ENCODE results near the gene RAPGEF5. TPM values are rescaled to one million over a fixed set of nuclear protein-coding genes. Genes with fewer than 3 reads are reported as not detected.

RAPGEF5 gene
- total RNA-seq, 1 experiment from 2014 or later = 13.3 TPM

DNA sequence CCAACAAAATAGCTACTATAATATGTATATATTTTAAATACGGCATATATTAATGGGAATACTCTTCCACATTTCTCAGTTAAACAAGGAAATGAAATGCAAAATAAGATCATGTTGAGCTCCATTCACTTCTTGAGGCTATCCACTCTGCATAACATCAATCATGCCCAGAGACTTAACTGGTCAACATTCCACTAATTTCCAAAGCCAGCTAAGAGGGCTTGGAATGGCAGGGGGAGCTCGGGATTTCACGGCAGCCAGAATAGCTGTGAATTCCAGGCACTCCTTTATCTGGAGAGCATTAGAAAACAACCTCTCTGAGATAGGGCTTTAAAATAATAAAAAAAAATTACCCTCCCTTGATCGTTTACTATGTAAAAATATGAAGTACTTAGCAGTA lies 216.4 kb downstream of the RAPGEF5 start:
- no peak for DNase-seq
- H3K4me1 Mint-ChIP-seq = peaks cover 39 to 42% of the 10 kb centered on the region in 2 experiments

More for the DNA sequence above, 216.4 kb downstream of the RAPGEF5 start:
- no peak overlapping the region for H3K56ac ChIP-seq (ENCODE audit: insufficient read length, low read depth, low read length)
- no peak overlapping the region for H2BK15ac ChIP-seq (ENCODE audit: low read depth, low read length)
- no peak overlapping the region for H2AK5ac ChIP-seq (ENCODE audit: insufficient read length, low read length)
- H4K8ac ChIP-seq (replicated peaks; ENCODE audit: insufficient read length, low read depth, low read length) = no peak overlapping the region
- no CpG with 5 or more reads among the region's 4 CpGs for WGBS (ENCODE audit: extremely low coverage, insufficient read length, low lambda C conversion rate)
- H3T11ph ChIP-seq (ENCODE audit: low read length) = no peak overlapping the region
- H4K91ac ChIP-seq (ENCODE audit: insufficient read length, low read depth, low read length) = no peak overlapping the region
- H3K14ac ChIP-seq (ENCODE audit: insufficient read depth, low read length) = no peak overlapping the region
- TF ChIP-seq, protein P1, sequence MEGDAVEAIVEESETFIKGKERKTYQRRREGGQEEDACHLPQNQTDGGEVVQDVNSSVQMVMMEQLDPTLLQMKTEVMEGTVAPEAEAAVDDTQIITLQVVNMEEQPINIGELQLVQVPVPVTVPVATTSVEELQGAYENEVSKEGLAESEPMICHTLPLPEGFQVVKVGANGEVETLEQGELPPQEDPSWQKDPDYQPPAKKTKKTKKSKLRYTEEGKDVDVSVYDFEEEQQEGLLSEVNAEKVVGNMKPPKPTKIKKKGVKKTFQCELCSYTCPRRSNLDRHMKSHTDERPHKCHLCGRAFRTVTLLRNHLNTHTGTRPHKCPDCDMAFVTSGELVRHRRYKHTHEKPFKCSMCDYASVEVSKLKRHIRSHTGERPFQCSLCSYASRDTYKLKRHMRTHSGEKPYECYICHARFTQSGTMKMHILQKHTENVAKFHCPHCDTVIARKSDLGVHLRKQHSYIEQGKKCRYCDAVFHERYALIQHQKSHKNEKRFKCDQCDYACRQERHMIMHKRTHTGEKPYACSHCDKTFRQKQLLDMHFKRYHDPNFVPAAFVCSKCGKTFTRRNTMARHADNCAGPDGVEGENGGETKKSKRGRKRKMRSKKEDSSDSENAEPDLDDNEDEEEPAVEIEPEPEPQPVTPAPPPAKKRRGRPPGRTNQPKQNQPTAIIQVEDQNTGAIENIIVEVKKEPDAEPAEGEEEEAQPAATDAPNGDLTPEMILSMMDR (conservative IDR thresholded peaks at IDR 0.05) = no peak
- peaks cover 11% of the 10 kb centered on the region for H3K4me1 ChIP-seq (ENCODE audit: insufficient read depth, low read length)
- H3K23ac ChIP-seq (ENCODE audit: insufficient read length, low read depth, low read length) = no peak overlapping the region
- Mint-ChIP-seq H3K27me3 (ENCODE audit: low read depth) (no peaks in the 10 kb centered on the region), H3K36me3 (ENCODE audit: insufficient read depth in 1 of 3, low read depth in 3 of 3) (peaks cover 43 to 48% (median 44%) of the 10 kb centered on the region in 3 experiments), H3K27ac (peak overlapping the region in 2 of 3 experiments; percentile 80 to 92; a peak in 4 of 7 replicates), H3K4me3 (no peak overlapping the region), H3K9me3 (peaks cover 2 to 4% of the 10 kb centered on the region in 2 experiments; a peak in 2 of 5 replicates)
- H2BK5ac ChIP-seq (ENCODE audit: insufficient read length, low read length) = no peak overlapping the region
- H2BK120ac ChIP-seq (ENCODE audit: low read depth, low read length, poor library complexity, severe bottlenecking) = no peak overlapping the region
- H2AFZ ChIP-seq (ENCODE audit: low read length) = no peak overlapping the region
- no peak overlapping the region for H2BK12ac ChIP-seq (ENCODE audit: insufficient read length, low read depth, low read length)
- H4K5ac ChIP-seq (ENCODE audit: insufficient read length, low read depth, low read length) = no peak overlapping the region
- H3K18ac ChIP-seq (ENCODE audit: insufficient read length, low read depth, low read length) = no peak overlapping the region
- H3K79me2 ChIP-seq (ENCODE audit: insufficient read depth, low read length) = no peaks in the 10 kb centered on the region
- no peak overlapping the region for H3K9ac ChIP-seq (ENCODE audit: extremely low read depth, insufficient read length, low read length)
- peaks cover 6% of the 10 kb centered on the region for H3K9me3 ChIP-seq (ENCODE audit: control insufficient read depth, low read depth, low read length)
- H3K23me2 ChIP-seq (ENCODE audit: insufficient read length, low read depth, low read length, poor library complexity, severe bottlenecking) = no peaks in the 10 kb centered on the region
- H3K79me1 ChIP-seq (ENCODE audit: insufficient read depth, low read depth, low read length, poor library complexity, severe bottlenecking) = no peaks in the 10 kb centered on the region
- H4K20me1 ChIP-seq (ENCODE audit: control insufficient read depth, insufficient read depth, insufficient read length) = no peaks in the 10 kb centered on the region
- H3K27ac ChIP-seq (ENCODE audit: insufficient read length, low read depth, low read length) = peak overlapping the region; percentile 47
- H3K4ac ChIP-seq (ENCODE audit: low read depth, low read length) = no peak overlapping the region
- no peak overlapping the region for H2BK20ac ChIP-seq (ENCODE audit: low read depth, low read length, poor library complexity, severe bottlenecking)
- no peaks in the 10 kb centered on the region for H3K27me3 ChIP-seq (ENCODE audit: insufficient read depth, low read length)
- H3K4me2 ChIP-seq (ENCODE audit: insufficient read depth, insufficient read length, low read length) = no peak overlapping the region

Data from H9 (cell line).